Dendritic cell treated with granulocyte-macrophage colony-stimulating factor and Interleukin-4, amounts not matched to agents 40 ng/mL and 50 ng/mL, for 4 days (primary cell): ENCODE data around the gene SLC30A9.

Source experiments
- H3K27ac Mint-ChIP-seq: one replicate; pipeline ENCODE4 v1.8.0; 2022; ENCODE audit warnings: mild to moderate bottlenecking, mixed read lengths
- H3K27me3 Mint-ChIP-seq: one replicate; pipeline ENCODE4 v1.8.0; 2022; ENCODE audit warnings: mild to moderate bottlenecking, mixed read lengths
- H3K36me3 Mint-ChIP-seq: one replicate; pipeline ENCODE4 v1.8.0; 2022; ENCODE audit warnings: low read depth, mixed read lengths
- H3K4me1 Mint-ChIP-seq: one replicate; pipeline ENCODE4 v1.8.0; 2022; ENCODE audit warnings: low read depth, mixed read lengths
- H3K4me3 Mint-ChIP-seq: one replicate; pipeline ENCODE4 v1.8.0; 2022; ENCODE audit warnings: mild to moderate bottlenecking, moderate library complexity, mixed read lengths
- H3K9me3 Mint-ChIP-seq: one replicate; pipeline ENCODE4 v1.8.0; 2022; ENCODE audit warnings: mixed read lengths
- intact Hi-C: fragments of 100-400 bp; cut with micrococcal nuclease; formaldehyde crosslinking; loops from one replicate; pipeline ENCODE4 v1.15.0; 2022

SLC30A9 gene

DNA sequence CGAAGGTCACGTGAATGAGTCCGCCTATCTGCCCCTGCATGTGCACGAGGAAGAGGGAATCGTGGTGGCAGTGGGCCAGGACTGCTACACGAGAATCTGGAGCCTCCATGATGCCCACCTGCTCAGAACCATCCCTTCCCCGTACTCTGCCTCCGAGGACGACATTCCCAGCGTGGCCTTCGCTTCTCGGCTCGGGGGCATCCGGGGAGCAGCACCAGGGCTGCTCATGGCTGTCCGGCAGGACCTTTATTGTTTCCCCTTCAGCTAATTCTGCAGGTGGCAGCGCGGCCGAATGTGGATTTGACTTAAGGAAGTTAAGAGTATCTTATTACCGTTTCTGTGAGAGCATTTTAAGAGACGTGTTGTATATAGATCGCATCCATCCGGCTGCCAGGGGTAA lies 7.6 kb upstream of the SLC30A9 start:
- intact Hi-C loops: no loop called here

DNA sequence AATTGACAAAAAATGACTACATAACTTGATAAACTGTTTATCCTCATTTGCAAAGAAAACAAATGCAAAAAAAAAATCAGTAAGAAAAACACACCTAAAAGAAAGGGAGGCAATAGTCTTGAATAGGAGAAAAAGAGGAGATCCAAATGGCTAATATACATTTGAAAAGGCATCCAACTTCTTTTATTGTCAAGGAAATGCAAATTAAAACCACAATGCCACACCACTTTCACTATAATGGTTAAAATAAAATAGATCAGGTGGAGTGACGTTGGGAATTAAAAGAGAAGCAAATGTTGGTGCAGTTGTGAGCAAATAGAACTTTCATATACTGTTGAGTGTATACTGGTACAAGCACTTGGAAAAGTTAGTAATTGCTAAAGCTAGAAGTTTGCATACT lies 5.2 kb upstream of the SLC30A9 start:
- Mint-ChIP-seq H3K36me3 (peaks cover 4% of the 10 kb centered on the region), H3K27me3 (no peaks in the 10 kb centered on the region), H3K9me3 (no peaks in the 10 kb centered on the region), H3K4me1 (peaks cover 7% of the 10 kb centered on the region), H3K27ac (no peak overlapping the region), H3K4me3 (no peak overlapping the region)
- intact Hi-C loops: no loop called here

More for the DNA sequence above, 7.6 kb upstream of the SLC30A9 start:
- H3K36me3 Mint-ChIP-seq: no peaks in the 10 kb centered on the region
- H3K4me3 Mint-ChIP-seq: no peak overlapping the region
- peaks cover 7% of the 10 kb centered on the region for H3K4me1 Mint-ChIP-seq
- no peak overlapping the region for H3K27ac Mint-ChIP-seq
- no peaks in the 10 kb centered on the region for H3K27me3 Mint-ChIP-seq
- H3K9me3 Mint-ChIP-seq: no peaks in the 10 kb centered on the region

- Mint-ChIP-seq H3K27me3 (no peaks in the 10 kb centered on the region), H3K4me3 (peak overlapping the region; percentile 92), H3K9me3 (no peaks in the 10 kb centered on the region), H3K36me3 (peaks cover 13% of the 10 kb centered on the region), H3K27ac (peak overlapping the region; percentile 94), H3K4me1 (peaks cover 14% of the 10 kb centered on the region)
- intact Hi-C loops: loop anchor here (1.0 kb wide), 1 partner anchor 55 kb away; the partner anchor contains the start of gene TMEM33
Measured at GRCh38 chr4:41989994-41990364, 351 bp upstream of the SLC30A9 start.

GRCh38 chr4:41991916-41992767 lies 1.8 kb downstream of the SLC30A9 start:
- no peaks in the 10 kb centered on the region for H3K27me3 Mint-ChIP-seq
- H3K9me3 Mint-ChIP-seq: no peaks in the 10 kb centered on the region
- peaks cover 23% of the 10 kb centered on the region for H3K4me1 Mint-ChIP-seq
- no peak overlapping the region for H3K27ac Mint-ChIP-seq
- no peak overlapping the region for H3K4me3 Mint-ChIP-seq
- intact Hi-C loops: no loop called here
- H3K36me3 Mint-ChIP-seq: peaks cover 19% of the 10 kb centered on the region

DNA sequence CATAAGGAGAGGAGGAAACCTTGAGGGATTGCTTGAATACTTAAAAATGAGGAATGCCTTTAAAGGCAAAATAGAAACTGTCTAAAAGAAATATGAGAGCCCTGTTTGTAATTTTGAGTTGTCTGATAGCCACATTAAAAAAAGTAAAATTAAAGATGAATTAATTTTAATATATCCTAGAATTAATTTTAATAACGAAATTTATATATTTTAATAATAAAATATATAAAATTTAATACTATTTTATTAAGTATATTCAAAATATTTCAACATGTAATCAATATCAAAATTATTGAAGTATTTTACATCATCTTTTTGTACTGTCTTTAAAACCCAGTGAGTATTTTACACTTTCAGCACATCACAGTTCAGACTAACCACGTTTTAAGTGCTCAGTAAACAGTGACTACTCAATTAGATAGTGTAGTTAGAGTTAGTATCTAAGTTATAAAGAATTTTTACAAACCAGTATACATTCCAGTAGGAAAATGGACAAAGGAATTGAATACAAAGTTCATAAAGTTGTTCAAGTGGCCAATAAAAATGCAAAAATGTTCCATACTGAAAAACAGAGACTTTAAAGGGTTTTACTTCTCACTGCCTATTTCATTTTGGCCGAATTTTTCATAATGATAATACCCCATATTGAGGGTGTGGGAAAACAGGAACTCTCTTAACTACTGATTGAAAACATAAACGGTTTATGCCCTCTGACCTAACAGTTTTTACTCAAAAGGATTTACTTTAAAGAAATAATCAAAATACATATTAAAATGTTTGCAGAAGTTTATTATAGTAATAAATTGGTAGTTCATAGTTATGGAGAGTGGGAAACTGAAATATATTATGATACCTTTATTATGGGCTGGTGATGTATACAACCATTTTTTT lies 2.9 kb downstream of the SLC30A9 start:
- intact Hi-C loops: no loop called here
- Mint-ChIP-seq H3K36me3 (peaks cover 25% of the 10 kb centered on the region), H3K27me3 (no peaks in the 10 kb centered on the region), H3K27ac (no peak overlapping the region), H3K9me3 (no peaks in the 10 kb centered on the region), H3K4me3 (no peak overlapping the region), H3K4me1 (peaks cover 23% of the 10 kb centered on the region)

DNA sequence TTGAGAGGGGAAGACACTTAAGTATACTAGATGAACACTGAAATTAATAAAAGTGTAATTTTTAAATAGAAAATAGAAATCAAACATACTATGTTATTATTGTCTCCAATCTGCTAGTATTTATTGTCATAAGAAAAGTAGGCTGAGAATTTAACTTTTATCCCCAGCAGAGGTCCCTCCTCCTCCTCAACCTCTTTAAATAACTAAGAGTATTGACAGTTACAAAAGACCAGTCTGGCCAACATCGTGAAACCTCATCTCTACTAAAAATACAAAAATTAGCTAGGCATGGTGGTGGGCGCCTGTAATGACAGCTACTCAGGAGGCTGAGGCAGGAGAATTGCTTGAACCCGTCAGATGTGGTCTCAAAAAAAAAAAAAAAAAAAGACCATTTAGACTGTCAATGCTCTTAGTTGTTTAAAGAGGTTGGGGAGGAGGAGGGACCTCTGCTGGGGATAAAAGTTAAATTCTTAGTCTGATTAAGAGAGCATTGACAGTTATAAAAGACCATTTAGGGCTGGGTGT lies 4.2 kb downstream of the SLC30A9 start:
- Mint-ChIP-seq H3K4me1 (peaks cover 21% of the 10 kb centered on the region), H3K9me3 (no peaks in the 10 kb centered on the region), H3K4me3 (no peak overlapping the region), H3K27me3 (no peaks in the 10 kb centered on the region), H3K27ac (no peak overlapping the region), H3K36me3 (peaks cover 31% of the 10 kb centered on the region)
- intact Hi-C loops: no loop called here

- H3K4me1 Mint-ChIP-seq: peaks cover 11% of the 10 kb centered on the region
- H3K27ac Mint-ChIP-seq: no peak overlapping the region
- intact Hi-C loops: no loop called here
- no peaks in the 10 kb centered on the region for H3K9me3 Mint-ChIP-seq
- peaks cover 31% of the 10 kb centered on the region for H3K36me3 Mint-ChIP-seq
- H3K27me3 Mint-ChIP-seq: no peaks in the 10 kb centered on the region
- no peak overlapping the region for H3K4me3 Mint-ChIP-seq
Measured at GRCh38 chr4:41998019-41998418, 7.7 kb downstream of the SLC30A9 start.

DNA sequence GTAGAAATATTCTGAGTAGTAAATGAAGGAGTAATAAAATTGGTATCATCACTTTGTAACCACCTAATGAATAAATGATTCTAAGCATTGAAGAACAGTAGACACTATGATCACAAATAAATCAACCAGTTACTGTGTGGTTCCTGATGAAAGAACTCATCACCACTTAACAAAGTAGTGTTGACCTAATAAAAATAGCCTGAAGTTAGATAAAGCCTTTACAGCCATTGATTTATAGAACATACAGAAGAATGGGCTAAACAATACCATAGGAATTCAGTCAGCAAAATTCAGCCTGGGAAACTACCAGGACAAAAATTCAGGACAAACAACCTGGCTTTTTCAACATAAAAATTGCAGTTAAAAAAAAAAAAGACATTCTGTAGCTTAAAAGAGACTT lies 9.0 kb downstream of the SLC30A9 start:
- intact Hi-C loops: no loop called here
- Mint-ChIP-seq H3K27ac (no peak overlapping the region), H3K4me1 (peaks cover 17% of the 10 kb centered on the region)

GRCh38 chr4:42008011-42008786 lies 17.9 kb downstream of the SLC30A9 start:
- no peak overlapping the region for H3K4me3 Mint-ChIP-seq
- H3K27ac Mint-ChIP-seq: no peak overlapping the region
- H3K36me3 Mint-ChIP-seq: peaks cover 69% of the 10 kb centered on the region
- no peaks in the 10 kb centered on the region for H3K9me3 Mint-ChIP-seq
- intact Hi-C loops: no loop called here
- H3K27me3 Mint-ChIP-seq: no peaks in the 10 kb centered on the region
- H3K4me1 Mint-ChIP-seq: peaks cover 20% of the 10 kb centered on the region

More for the DNA sequence above, 9.0 kb downstream of the SLC30A9 start:
- Mint-ChIP-seq H3K4me3 (no peak overlapping the region), H3K27me3 (no peaks in the 10 kb centered on the region), H3K36me3 (peaks cover 44% of the 10 kb centered on the region), H3K9me3 (no peaks in the 10 kb centered on the region)

DNA sequence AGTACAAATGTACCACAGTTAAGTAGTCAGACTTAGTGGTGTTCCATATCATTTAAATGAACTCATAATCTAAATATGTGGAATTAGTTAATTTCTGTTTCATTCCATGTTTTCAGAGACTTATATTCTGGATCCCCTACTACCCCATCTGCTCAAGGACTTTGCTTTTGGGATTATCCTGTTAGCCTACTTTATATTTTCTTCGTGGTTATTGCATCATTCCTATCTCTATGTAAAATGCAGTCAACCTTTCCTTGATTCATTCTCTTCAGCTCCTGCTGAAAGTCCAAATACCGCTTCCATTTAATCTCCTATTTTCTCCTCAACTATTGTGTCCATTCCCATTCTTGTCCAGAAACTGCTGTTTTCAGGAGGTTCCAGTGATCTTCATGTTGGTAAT lies 25.1 kb downstream of the SLC30A9 start:
- no peak overlapping the region for H3K27ac Mint-ChIP-seq
- peaks cover 19% of the 10 kb centered on the region for H3K4me1 Mint-ChIP-seq
- no peak overlapping the region for H3K4me3 Mint-ChIP-seq
- intact Hi-C loops: no loop called here
- H3K27me3 Mint-ChIP-seq: no peaks in the 10 kb centered on the region
- H3K36me3 Mint-ChIP-seq: peaks cover 39% of the 10 kb centered on the region
- H3K9me3 Mint-ChIP-seq: no peaks in the 10 kb centered on the region

GRCh38 chr4:42018451-42018850 lies 28.1 kb downstream of the SLC30A9 start:
- Mint-ChIP-seq H3K27me3 (no peaks in the 10 kb centered on the region), H3K4me3 (no peak overlapping the region), H3K9me3 (peaks cover 8% of the 10 kb centered on the region), H3K27ac (no peak overlapping the region), H3K36me3 (peaks cover 36% of the 10 kb centered on the region), H3K4me1 (peaks cover 11% of the 10 kb centered on the region)
- intact Hi-C loops: no loop called here

DNA sequence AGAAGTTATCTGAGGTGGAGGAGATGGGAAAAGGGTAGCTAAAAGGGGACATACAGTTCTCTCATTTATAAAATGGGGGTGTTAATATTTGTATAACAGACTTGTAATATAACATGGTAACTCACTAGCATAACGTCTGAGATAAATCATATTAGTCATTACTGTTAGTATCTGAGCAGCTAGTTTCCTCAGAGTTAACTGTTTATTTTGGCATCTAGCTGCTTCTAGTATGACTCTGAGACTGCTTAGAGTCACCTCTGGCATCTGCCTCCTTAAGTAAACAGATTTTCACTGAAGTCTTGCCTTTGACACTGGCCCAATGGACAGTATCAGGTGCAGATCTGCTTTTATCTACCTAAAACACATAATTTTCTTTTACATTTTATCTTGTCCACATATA lies 58.1 kb downstream of the SLC30A9 start:
- H3K27me3 Mint-ChIP-seq: no peaks in the 10 kb centered on the region
- no peaks in the 10 kb centered on the region for H3K4me1 Mint-ChIP-seq
- H3K9me3 Mint-ChIP-seq: peaks cover 22% of the 10 kb centered on the region
- peaks cover 62% of the 10 kb centered on the region for H3K36me3 Mint-ChIP-seq
- no peak overlapping the region for H3K4me3 Mint-ChIP-seq
- H3K27ac Mint-ChIP-seq: no peak overlapping the region
- intact Hi-C loops: no loop called here

DNA sequence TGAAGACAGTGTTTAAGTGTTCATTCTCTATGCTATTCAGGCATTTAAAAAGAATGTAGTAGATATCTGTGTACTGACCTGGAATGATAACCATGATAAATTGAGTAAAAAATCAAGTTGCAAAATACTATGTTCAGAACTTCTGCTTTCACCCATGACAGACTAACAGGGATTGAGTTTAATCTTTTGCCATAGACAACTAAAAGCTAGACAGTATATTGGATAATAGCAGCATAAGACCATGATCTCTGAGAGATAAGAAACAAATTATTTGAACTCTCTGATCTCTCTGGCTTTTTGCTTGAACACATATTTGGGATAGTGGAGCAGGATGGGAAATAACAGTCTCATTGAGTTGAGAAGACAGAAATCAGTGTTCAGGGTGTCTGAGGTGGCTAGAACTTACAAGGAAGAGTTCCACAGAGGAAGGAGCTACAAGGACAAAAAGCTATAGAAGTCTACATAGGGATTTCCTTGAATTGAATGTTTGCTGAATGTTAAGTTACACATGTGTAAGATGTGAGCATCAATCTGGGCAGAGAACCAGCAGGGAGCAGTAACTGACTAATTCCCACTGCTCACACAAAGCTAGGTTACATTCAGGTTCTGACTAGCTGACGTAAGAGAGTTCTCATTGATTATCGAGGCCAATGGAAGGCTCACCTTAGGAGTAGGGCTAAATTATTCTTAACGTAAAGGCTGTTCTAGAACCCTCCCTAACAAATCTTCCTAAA lies 60.4 kb downstream of the SLC30A9 start:
- H3K27ac Mint-ChIP-seq: no peak overlapping the region
- H3K36me3 Mint-ChIP-seq: peaks cover 71% of the 10 kb centered on the region
- no peak overlapping the region for H3K4me3 Mint-ChIP-seq

More for the DNA sequence above, 60.4 kb downstream of the SLC30A9 start:
- no peaks in the 10 kb centered on the region for H3K4me1 Mint-ChIP-seq
- H3K27me3 Mint-ChIP-seq: no peaks in the 10 kb centered on the region
- H3K9me3 Mint-ChIP-seq: no peaks in the 10 kb centered on the region
- intact Hi-C loops: no loop called here
